ENCODE measurements around the gene PHC3. TPM values are rescaled to one million over a fixed set of nuclear protein-coding genes. Genes with fewer than 3 reads are reported as not detected.
"Not testable (repeated sequence)": the region's sequence is repeated elsewhere in the genome, so short reads cannot be mapped to it uniquely, and the experiment has no call there.

Gene PHC3, protein sequence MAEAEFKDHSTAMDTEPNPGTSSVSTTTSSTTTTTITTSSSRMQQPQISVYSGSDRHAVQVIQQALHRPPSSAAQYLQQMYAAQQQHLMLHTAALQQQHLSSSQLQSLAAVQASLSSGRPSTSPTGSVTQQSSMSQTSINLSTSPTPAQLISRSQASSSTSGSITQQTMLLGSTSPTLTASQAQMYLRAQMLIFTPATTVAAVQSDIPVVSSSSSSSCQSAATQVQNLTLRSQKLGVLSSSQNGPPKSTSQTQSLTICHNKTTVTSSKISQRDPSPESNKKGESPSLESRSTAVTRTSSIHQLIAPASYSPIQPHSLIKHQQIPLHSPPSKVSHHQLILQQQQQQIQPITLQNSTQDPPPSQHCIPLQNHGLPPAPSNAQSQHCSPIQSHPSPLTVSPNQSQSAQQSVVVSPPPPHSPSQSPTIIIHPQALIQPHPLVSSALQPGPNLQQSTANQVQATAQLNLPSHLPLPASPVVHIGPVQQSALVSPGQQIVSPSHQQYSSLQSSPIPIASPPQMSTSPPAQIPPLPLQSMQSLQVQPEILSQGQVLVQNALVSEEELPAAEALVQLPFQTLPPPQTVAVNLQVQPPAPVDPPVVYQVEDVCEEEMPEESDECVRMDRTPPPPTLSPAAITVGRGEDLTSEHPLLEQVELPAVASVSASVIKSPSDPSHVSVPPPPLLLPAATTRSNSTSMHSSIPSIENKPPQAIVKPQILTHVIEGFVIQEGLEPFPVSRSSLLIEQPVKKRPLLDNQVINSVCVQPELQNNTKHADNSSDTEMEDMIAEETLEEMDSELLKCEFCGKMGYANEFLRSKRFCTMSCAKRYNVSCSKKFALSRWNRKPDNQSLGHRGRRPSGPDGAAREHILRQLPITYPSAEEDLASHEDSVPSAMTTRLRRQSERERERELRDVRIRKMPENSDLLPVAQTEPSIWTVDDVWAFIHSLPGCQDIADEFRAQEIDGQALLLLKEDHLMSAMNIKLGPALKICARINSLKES
- 6.7 and 9.2 TPM in 2 replicates for polyA plus RNA-seq (2014; cell fraction: cytosol; rRNA removed)
- 9.9 and 13.2 TPM in 2 replicates for polyA plus RNA-seq (2014; cell fraction: nucleus; rRNA removed)

DNA sequence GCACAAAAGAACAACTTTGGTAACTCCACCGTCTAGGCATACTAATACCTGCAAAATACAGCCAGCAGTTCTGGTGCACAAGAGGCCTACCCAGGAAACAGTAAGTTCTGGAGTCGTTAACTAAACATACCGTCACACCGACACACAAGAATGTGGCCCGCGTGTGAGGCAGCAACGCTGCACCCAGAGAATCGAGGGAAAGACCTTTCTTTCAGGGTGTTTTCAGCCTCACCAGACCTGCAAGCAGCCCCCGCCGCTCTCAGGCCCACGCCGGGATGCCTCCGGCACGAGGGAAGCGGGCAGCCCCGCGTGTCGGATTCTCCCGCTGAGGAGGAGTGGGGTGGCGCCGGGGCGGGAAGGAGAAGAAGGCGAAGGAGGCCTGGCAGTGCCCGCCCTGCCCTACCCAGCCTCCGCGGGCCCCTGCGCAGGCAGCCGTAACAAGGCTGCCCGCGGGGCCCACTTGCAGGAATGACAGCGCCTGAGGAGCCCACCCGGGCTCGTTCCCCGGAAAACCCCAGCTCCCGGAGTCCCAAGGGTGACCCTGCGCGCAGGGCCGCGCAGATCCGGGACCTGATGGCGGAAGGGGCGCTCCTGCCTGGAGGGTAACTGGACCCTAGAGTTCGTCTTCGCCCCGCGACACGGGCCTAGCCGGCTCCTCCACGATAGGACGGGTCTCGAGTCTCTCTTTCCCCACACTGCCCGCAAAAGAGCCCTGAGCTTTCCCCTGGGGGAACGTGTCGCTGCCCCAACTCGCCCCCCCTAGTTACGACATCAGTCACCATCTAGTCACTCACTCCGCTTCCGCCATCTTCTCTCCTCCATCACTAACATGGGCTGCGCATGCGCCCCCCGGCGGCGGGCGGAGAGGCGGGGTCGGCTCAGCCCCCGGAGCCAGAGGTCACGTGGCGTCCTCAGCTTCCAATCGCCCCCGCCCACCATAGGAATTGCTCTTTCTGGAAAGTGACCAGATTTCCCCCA is at the start of gene PHC3:
Gene PHC3 (minus strand): TSS at position 826 of the 978 bp plus-strand sequence. CDS start 18 bp downstream, at position 808.
- DNase-seq (ENCODE audit: low spot score) = peak; percentile 93

DNA sequence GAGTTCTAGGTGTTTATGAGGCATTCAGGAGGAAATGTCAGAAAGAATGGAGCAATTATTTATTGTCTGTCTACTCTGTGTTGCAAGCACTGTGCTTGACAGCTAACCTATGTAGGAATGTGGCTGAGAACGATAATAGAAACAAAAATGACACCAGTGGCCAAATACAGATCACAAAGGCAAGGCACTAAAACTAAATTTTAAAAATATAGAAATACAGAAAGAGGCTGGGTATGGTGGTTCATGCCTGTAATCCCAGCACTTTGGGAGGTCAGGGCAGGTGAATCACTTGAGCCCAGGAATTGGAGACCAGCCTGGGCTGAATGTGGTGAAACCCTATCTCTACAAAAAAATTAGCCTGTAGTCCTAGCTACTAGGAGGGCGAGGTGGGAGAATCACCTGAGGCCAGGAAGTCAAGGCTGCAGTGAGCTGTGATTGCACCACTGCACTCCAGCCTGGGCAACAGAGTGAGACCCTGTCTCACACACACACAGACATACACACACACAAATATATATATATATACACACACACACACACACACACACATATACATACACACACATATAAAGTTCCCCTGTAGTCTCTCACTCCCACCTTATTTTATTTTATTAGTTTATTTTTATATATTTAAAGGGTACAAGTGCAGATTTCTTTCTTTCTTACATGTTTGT is 46.7 kb upstream of the PHC3 start:
- DNase-seq (ENCODE audit: low spot score) = no peak

DNA sequence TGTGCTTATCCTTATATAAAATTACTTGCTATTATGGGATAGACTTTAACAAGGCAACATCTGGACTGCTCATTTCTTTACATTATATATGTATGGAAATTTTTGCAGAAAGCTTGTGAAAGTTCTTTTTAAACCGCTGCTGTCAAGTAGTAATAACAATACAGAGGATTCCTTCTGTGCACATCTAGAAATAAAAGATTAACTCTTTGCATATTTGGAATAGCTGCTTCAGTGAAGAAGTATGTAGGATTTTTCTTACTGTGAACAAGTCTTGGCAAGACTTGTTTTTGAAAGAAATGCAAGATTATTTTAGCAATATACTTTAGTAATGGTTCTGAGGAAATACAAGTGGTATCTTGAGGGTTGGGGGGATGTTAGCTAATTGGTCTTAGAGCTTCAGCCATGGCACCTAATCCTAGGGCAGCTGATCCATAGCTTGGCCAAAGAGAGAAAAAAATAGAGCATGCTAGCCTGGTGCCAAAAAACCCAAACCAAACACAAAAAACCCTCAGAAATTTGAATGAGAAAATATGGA is 45.0 kb upstream of the PHC3 start:
- DNase-seq (ENCODE audit: low spot score) = no peak

DNA sequence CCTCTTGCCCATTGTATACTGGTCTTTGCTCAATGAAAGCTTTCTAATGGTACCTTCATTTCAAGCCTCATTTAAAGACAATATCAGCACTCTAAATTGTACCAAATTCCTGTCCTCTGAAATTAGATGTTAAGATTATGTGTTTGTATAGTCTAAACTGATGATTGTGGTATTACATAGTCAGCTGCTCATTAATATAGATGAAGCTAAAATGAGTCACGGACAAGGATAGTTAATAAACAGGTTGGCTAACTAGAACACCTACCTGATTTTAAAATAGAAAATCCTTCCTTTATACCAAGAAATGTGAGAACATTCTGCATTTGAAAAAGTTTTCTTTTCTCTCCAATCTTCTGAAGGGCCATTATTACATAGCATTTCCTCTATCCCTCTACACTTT is 43.6 kb upstream of the PHC3 start:
- DNase-seq (ENCODE audit: low spot score) = no peak

DNA sequence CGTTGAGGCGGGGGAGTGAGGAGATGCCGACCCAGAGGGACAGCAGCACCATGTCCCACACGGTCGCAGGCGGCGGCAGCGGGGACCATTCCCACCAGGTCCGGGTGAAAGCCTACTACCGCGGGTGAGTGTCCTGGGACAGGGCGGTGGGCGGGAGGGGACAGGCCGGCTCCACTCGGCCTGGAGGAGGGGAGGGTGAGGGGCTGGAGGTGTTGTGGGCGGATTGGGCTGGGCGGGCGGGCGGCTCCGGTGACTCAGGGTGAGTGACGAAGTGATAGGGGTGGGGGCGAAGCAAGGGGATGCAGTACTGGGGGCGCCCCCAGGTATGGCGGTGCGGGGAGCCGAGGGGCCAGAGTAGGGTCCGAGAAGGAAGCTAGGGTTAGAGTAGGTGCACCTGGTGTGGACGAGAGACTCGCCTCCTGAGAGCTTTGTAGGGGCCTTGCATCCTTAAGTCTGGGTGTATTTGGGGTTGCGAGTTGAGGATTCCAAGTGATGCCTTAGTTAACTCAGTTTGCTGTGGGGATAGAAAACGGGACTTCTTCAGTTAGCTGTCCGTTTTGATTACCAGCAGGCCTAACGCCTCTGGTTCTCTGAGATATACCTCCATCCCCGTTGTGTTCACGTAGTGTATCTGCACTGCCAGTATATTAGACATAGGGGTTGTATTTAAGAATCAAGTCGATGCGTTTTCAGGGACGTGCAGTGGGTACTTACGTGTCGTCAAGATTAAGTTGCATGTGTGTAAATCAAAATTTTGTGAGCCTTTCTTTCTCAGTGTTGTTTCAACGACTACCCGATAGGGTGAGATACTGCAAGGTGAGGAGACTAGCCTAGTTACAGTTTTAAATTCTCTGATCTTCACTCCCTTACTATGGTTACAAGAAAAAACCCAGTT is 41.4 kb upstream of the PHC3 start:
- peak; percentile 44 for DNase-seq (ENCODE audit: low spot score)

DNA sequence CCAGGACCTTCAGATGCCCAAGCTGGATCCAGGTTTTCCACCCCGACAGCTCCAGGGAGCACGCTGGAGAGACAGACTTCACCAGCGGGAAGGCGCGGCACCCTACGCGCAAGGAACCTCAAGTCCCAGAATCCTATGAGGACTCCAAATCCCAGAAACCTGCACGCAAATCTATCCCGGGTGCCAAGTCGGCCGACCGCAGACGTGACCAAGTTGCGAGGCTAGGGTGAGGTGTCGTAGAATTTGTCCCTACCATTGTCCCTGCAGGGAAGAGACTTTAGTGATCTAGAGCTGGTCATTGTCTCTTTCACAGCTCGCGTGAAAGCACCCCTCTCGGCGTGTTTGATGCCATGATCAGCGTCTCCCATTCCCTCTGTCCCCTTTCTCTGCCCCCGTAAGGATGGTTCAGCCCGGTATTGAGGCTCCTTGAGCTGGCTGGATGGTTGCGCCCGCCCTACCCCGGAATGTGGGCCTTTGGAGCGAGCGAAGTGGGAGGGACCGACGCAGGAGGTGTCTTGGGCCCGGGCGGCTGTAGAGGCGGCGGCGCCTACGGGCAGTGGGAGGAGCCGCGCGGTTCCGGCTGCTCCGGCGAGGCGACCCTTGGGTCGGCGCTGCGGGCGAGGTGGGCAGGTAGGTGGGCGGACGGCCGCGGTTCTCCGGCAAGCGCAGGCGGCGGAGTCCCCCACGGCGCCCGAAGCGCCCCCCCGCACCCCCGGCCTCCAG is 40.6 kb upstream of the PHC3 start, which contains the start of gene PRKCI:
Gene PRKCI (plus strand): TSS at position 501 of the 723 bp plus-strand sequence. CDS start 246 bp downstream, outside the sequence.
- peak; percentile 99 for DNase-seq (ENCODE audit: low spot score)

DNA sequence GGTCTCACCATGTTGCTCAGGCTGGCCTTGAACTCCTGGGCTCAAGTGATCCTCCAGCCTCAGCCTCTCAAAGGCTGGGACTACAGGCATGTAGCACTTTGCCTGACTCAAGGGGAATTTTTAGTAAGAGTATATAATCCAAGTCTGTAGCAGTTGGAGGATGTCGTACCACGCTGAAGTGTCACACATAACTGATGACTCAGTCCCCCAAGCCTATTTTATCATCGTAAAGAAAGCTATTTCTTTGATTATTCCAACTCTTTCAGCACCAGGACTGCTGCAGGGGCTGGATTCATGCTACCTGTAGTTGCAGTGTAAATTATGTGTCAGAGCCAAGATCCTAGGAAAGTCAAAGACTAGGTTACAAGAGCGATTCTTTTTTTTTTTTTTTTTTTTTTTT is 39.3 kb upstream of the PHC3 start:
- DNase-seq (ENCODE audit: low spot score) = no peak

DNA sequence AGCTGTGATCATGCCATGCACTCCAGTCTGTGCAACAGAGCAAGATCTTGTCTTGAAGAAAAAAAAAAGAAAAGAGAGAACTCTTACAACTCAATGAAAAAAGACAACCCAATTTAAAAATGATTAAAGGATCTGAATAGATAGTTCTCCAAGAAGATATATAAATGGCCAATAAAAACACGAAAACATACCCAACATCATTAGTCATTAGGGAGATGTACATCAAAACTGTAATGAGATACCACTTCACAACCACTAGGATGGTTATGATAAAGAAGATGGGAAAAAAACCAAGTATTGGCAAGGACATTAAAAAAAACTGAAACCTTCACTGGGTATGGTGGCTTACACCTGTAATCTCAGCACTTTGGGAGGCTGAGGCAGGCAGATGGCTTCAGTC is 38.3 kb upstream of the PHC3 start:
- DNase-seq (ENCODE audit: low spot score) = no peak

DNA sequence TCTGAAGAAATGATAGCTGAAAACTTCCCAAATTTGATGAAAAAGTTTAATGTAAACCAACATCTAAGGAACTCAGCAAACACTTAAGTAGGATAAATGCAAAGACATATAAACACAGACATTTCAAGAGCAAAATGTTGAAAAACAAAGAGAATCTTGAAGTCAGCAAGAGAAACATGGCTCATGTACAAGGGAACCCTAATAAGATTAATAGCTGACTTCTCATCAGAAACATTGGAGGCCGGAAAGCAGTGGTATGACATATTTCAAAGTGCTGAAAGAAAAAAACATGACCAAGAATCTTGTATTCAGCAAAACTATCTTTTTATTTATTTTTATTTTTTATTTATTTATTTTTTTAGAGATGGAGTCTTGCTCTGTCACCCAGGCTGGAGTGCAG is 30.1 kb upstream of the PHC3 start:
- no peak for DNase-seq (ENCODE audit: low spot score)

DNA sequence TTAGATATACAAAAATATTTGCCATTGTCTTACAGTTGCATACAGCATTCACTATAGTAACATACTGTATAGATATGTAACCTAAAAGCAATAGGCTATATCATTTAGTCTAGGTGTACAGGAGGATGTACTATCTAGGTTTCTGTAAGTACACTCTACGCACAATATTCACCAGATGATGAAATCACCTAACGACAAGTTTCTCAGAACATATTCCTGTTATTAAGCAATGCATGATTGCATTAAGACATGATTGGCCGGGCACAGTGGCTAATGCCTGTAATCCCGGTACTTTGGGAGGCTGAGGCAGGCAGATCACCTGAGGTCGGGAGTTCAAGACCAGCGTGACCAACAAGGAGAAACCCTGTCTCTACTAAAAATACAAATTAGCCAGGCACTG is 26.2 kb upstream of the PHC3 start:
- no peak for DNase-seq (ENCODE audit: low spot score)

DNA sequence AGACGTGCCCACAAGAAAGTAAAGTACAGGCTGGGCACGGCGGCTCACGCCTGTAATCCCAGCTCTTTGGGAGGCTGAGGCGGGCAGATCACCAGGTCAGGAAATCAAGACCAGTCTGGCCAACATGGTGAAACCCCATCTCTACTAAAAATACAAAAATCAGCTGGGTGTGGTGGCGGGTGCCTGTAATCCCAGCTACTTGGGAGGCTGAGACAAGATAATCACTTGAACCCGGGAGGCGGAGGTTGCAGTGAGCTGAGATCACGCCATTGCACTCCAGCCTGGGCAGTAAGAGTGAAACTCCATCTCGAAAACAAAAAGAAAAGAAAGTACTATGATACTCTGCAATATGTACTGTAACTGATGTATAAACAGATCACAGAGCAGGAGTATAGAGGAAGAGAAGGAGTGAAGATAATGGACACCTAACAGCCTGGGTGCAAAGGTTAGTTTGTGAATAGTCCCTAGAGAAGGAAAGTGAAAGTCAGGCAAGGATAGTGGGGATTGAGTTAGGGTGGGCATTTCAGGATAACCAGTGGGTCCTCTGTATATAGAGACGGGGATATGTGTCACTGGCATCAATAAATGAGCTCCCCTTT is 24.7 kb upstream of the PHC3 start:
- DNase-seq (ENCODE audit: low spot score) = not testable (repeated sequence)

DNA sequence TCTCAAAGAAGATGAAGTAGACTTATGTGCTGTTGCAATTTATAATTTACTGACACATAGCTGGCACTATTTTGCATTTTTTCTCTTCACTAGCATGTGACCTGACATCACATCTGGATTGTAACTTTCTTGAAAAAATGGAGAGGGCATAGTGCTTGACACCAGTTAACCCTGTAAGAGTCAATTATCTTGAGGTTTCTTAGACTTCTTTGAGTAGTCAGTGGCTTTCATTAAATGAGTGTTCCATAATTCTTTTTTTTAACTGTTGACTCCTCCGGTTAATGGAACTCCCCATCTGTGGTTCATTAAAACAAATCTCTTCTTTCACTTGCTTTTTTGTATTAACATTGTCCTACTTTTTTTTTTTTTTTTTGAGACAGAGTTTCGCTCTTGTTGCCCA is 23.8 kb upstream of the PHC3 start:
- no peak for DNase-seq (ENCODE audit: low spot score)

DNA sequence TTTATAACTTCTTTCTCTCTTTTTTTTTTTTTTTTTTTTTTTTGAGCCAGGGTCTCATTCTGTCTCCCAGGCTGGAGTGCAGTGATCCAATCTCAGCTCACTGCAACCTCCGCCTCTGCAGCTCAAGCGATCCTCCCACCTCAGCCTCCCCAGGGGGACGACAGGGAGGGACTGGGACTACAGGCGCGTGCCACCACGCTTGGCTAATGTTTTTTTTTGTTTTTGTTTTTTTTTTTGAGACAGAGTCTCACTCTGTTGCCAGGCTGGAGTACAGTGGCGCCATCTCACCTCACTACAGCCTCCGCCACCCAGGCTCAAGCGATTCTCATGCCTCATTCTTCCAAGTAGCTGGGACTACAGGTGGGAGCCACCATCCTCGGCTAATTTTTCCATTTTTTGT is 23.0 kb upstream of the PHC3 start:
- no peak for DNase-seq (ENCODE audit: low spot score)

DNA sequence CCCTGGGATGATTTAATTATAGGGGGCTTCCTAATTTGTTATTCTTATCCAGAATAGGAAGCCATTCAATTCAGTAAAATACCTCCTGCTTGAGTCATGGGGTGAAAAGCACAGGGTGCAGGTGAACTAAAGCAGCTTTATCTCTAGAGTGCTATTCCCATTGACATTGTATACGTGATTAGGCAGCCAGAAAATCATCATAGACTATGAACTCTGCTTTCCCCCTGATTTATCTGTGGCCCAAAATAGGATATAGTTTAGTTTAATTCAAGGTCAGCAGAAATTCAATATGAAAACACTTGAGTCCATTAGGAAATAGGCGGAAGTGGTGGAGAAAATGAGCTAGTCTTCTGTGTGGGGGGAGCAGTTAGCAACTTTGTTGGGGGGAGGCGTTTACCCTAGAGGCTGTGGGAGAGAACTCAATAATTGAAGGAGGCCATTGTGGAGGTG is 22.5 kb upstream of the PHC3 start:
- no peak for DNase-seq (ENCODE audit: low spot score)

DNA sequence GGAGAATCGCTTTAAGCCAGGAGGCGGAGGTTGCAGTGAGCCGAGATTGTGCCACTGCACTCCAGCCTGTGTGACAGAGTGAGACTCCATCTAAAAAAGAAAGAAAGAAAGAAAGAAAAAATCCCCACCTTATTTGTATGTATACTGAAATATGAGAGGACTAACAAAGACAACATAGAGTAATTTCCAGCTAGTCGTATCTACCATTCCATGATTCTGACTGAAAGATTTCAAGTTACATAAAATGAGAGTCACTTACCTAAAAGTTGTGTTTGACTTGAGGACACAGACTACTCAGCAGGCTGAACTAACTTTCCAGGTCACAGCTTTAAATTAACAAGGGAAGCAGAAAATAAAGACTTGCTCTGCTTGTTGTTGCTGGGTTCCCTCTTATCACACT is 21.9 kb upstream of the PHC3 start:
- DNase-seq (ENCODE audit: low spot score) = no peak

DNA sequence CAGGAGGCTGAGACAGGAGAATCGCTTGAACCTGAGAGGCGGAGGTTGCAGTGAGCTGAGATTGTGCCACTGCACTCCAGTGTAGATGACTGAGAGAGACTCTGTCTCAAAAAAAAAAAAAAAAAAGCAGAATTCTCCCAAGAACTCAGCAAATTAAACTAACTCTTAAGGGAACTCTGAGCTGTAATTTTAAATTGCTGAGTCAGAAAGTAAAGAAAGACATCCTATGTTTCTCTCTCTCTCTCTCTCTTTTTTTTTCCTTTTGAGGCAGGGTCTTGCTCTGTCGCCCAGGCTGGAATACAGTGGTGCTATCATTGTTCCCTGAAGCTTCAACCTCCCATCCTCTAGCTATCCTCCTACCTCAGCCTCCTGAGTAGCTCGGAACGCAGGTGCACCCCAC is 20.0 kb upstream of the PHC3 start:
- no peak for DNase-seq (ENCODE audit: low spot score)

DNA sequence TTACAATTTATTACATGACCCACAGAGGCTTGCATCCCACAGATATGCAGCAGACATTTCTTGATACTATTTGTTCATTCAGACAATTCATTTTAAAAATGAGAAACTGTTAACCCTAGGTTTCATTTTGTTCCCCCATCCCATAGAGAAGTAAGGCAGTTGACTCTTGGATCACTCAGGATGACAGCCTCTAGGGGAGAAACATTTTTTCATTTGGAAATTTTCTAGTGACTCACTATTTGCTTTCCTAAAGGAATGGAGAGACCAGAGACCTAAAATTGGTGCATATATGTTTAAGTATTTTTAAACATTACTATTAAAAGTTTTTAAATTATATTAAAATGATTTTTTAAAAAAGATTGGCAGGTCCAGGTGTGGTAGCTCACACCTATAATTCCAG is 19.5 kb upstream of the PHC3 start:
- no peak for DNase-seq (ENCODE audit: low spot score)

DNA sequence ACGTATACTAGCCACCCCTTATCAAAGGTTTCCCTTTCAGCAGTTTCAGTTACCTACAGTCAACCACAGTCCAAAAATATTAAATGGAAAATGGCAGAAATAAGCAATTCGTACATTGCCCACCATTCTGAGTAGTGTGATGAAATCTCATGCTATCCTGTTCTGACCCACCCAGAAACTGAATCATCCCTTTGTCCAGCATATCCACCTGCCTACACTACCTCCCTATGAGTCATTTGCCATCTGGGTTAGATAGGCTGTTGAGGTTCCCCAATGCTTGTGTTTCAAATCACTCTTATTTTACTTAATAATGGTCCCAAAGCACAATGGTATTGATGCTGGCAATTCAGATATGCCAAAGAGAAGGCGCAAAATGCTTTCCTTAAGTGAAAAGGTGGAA is 15.3 kb upstream of the PHC3 start:
- no peak for DNase-seq (ENCODE audit: low spot score)

Measured in SK-N-DZ (cell line).